ENCODE measurements around the gene PPIL3. TPM values are rescaled to one million over a fixed set of nuclear protein-coding genes. Genes with fewer than 3 reads are reported as not detected.

The PPIL3 gene
- total and polyA plus RNA-seq, 9 of the 15 experiments (the other 6 are each of a cell fraction or from before 2014, with no cell fraction given): 22.4 to 66.2 (median 49.0) TPM

GRCh38 chr2:200913654-200914053 is 24.8 kb upstream of the PPIL3 start (continued):
- TF ChIP-seq, protein P1, sequence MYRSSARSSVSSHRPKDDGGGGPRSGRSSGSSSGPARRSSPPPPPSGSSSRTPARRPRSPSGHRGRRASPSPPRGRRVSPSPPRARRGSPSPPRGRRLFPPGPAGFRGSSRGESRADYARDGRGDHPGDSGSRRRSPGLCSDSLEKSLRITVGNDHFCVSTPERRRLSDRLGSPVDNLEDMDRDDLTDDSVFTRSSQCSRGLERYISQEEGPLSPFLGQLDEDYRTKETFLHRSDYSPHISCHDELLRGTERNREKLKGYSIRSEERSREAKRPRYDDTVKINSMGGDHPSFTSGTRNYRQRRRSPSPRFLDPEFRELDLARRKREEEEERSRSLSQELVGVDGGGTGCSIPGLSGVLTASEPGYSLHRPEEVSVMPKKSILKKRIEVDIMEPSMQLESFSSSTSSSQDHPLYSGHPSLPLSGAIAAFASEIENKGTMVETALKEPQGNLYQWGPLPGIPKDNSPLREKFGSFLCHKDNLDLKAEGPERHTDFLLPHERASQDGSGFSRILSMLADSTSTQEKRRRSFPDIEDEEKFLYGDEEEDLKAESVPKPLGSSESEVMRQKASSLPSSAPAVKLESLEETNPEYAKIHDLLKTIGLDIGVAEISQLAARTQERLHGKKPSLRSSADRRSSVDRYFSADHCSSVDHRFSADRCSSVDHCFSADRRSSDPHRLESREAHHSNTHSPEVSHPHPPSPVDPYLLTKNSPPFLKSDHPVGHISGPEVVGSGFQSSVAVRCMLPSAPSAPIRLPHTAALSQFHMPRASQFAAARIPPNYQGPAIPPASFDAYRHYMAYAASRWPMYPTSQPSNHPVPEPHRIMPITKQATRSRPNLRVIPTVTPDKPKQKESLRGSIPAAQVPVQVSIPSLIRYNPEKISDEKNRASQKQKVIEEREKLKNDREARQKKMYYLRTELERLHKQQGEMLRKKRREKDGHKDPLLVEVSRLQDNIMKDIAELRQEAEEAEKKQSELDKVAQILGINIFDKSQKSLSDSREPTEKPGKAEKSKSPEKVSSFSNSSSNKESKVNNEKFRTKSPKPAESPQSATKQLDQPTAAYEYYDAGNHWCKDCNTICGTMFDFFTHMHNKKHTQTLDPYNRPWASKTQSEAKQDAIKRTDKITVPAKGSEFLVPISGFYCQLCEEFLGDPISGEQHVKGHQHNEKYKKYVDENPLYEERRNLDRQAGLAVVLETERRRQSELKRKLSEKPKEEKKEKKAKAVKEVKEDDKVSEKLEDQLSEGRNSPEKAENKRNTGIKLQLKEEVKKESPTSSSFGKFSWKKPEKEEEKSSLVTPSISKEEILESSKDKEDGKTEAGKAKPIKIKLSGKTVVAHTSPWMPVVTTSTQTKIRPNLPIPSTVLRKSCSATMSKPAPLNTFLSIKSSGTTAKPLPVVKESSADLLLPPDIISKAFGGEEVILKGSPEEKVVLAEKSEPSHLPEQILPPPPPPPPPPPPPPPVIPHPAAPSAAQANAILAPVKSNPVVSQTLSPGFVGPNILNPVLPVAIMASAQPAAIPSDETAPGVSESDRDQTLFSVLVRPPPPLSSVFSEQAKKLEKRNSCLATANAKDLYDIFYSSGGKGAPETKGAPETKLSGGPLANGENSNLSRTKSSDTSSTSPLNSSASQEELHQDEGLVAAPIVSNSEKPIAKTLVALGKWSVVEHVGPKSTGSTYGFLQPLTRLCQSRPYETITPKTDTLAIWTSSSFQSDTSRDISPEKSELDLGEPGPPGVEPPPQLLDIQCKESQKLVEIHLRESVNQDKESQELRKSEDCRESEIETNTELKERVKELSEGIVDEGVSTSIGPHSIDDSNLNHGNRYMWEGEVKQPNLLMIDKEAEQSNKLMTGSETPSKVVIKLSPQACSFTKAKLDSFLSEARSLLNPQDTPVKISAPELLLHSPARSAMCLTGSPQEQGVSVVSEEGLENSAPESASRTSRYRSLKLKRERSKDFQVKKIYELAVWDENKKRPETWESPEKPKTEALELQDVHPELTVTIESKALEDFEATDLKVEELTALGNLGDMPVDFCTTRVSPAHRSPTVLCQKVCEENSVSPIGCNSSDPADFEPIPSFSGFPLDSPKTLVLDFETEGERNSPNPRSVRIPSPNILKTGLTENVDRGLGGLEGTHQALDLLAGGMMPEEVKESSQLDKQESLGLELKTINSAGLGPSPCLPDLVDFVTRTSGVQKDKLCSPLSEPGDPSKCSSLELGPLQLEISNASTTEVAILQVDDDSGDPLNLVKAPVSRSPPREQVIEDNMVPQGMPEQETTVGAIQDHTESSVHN (IDR thresholded peaks at IDR 0.05; ENCODE audit: borderline replicate concordance in 1 of 2, low read depth in 1 of 2): no peak
- TF ChIP-seq HDAC2 (IDR thresholded peaks at IDR 0.05) (no peak), ZNF280A (IDR thresholded peaks at IDR 0.05; ENCODE audit: low read depth, partially characterized antibody) (no peak), RBBP5 (IDR thresholded peaks at IDR 0.05; ENCODE audit: borderline replicate concordance, insufficient read depth, low read length, poor library complexity, severe bottlenecking) (no peak)
